Right lung (tissue), 5 donors: ENCODE results near the gene SRSF3. TPM values are rescaled to one million over a fixed set of nuclear protein-coding genes. Genes with fewer than 3 reads are reported as not detected.
"Not testable (repeated sequence)": the region's sequence is repeated elsewhere in the genome, so short reads cannot be mapped to it uniquely, and the experiment has no call there.

ENCODE experiments used
- DNase-seq, 2 donors: peaks; one replicate each; pipeline ENCODE4 v3.0.0-alpha.2; 2013
- polyA plus RNA-seq, 5 donors: library from polyadenylated mRNA; unstranded; fragments of 120-200 nt; gene quantifications; one replicate each; pipeline versions ENCODE4 v1.2.1 to v1.2.3, GENCODE V29; 2013; ENCODE audit warnings: inconsistent platforms in 1 of 5, low replicate concordance in 1 of 5; ENCODE audit not compliant: insufficient read length in 5 of 5, insufficient read depth in 1 of 5

Gene SRSF3
- polyA plus RNA-seq, 5 donors = 499 to 658 (median 579) TPM

DNA sequence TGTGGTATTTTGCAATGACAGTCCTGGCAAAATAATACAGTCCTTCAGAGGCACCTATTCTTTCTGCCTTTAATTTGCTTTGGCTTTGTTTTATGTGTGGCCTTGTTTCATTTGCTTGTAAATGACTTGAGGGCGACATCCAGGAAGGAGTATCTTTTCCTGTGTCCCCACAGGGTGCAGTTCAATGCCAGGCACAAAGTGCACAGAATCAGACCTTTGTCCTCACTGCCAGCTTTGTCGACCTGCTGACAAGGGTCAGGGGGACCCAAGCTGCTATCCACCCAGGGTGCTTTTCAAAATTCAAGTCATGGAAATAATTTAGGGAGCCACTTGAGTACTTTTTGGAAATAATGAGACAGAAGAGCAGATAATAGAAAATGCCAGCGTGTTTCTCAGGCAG, 47.4 kb downstream of the SRSF3 start:
- DNase-seq = no peak

DNA sequence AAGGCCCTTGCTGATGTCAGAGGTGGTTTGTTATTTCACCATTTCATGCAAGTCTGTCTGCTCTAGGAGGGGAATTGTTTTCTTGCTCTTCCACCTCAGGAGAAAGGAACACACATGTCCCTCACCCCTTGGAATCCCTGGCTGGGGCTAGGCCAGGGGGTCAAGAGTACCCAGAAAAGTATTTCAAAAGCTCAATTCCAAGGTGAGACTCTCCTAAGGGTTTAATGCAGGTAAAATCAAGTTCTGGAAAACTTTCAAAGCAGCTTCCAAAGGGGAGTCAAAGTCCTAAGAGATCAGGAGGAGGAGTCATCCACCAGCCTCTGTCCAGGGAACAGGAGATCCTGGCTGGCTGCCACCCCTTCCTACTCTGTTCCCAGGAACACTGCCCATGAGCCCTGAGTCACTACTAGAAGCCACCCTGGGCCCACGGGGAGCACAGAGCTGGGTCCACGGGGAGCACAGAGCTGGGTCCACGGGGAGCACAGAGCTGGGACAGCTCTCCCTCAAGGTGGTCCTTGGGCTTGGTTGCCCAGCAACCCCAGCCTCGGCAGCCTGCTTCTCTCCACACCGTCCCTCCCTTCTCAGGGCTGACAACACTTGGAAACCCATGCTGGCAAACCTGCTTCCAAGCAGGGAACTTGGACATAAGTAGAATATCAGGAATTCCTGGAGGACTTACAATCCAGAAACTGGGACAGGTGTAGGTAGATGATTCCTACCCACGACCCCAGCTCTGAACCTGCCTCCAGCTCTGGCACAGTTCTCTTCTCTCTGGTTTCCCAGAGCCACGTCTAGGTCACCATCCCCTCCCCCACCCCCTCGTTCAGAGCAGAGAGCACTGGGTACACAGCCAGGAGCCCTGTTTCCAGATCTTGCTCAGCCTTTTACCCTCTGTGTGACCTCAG, 49.0 kb downstream of the SRSF3 start:
- no peak for DNase-seq

DNA sequence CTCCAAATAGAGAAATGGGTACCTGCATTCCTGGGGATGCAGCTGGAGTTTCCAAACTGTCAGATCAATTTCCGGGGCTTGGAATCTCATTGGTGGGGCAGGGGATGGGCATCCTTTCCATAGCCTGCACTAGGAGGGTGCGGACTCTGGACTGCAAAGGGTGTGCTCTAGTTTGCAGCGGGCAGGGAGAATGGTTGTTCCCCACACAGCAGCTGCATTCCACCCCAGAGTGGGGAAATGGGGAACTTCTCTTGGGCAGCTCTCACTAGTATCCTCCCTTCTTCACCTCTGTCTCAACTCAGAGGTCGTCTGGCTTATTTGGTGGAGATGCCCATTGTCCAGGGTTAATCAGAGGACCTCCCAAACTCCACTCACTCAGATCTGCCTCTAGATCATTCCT, 49.8 kb downstream of the SRSF3 start:
- DNase-seq = no peak

DNA sequence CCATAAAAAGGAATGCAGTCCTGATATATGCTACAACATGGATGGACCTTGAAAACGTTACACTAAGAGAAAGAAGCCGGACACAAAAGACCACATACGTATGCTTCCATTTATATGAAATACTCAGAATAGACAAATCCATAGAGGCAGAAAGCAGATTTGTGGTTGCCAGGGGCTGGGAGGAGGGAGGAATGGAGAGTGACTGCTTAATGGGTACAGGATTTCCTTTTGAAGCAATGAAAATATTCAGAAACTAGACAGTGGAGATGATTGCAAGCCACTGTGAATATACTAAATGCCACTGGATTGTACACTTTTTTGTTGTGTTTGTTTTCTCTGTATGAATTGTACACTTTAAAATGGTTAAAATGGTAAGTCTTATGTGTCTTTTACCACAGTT, 54.9 kb downstream of the SRSF3 start:
- DNase-seq = no peak

DNA sequence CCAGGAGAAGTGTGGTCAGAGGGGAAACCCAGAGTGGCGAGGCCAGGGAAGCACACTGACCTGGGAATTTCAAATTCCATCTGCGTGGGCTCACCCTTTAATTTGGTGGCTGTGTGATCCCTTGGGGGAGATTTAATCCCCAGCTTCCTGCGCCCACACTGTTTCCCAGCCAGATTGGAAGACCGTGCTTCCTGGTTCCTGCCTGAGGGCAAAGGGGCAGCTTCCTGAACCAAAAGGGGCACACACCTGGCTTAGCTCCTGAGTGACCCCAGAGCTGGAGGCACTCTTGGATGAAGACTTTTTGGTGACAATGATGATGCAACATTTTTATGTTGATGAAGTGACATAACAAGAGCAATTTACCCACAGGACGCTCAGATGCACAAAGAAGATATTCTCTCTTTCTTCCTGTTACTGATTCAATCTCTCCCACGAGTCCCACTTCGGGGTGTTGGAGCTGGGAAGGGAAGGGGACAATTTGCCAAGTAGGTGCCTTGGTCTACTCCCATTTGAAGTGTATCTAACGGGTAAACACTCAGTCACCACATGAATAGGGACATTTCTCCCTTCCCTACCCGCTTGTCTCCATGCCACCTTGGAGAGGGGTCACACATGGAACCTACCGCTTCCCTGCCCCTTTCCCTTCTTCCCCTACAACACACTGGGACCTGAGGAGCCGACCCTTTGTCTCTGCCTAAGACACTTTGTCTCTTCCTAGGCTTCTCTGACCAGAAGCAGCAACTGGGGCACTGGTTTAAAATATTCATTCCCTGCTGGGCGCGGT, 55.7 kb downstream of the SRSF3 start:
- DNase-seq = no peak

DNA sequence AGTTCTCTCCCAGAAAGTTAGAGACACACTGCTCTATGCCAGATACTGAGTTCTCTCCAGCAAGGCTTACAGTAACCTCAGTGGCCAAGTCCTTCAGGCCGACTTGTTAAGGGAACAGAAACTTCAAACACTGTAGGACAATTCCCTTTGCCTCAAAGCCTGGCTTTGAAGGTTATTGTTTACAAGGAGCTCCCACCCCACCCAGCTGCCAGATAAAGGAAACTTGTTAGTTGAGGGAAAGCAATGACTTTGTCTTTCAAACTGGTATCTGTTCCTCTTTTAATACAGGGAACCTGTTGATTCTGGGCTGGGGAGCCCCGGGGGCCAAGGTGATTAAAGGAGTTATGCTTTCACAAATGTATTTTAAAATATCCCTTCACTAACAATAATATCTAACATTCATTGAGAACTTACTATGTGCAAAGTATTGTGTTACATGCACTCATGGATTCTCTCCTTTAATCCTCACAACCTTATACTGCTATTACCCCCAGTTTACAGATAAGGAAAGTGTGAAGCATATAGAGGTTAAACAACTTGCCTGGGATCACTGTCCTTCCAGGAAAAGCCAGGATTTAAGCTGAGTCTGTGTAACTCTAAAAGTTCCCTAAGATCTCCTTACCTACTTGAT, 56.8 kb downstream of the SRSF3 start:
- DNase-seq = no peak

DNA sequence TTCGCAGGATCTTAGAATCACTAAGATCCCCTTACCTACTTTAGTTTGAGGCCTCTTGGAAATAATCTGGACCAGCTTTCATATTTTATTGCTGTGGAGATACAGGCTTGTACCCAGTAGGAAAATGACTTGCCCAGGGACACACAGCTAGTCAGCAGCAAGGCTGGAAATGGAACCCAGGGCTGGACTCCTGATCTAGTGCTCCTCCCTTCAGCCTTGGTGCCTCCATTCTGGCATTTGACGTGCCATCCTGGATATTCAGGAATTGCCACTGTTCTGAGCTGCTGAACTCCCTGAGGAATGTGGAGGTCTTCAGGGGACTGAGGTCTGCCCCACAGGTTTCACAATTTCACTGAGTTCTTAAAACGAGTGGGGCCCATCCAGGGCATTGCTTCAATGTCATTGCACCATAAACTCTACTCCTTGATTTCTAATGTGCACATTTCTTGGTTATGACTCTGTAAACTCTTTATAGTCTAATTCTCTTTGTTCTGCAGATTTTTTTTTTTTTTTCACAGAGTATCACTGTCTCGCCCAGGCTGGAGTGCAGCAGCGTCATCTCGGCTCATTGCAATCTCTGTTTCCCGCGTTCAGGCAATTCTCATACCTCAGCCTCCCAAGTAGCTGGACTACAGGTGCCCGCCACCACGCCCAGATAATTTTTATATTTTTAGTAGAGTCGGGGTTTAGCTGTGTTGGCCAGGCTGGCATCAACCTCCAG, 57.7 kb downstream of the SRSF3 start:
- DNase-seq = no peak

DNA sequence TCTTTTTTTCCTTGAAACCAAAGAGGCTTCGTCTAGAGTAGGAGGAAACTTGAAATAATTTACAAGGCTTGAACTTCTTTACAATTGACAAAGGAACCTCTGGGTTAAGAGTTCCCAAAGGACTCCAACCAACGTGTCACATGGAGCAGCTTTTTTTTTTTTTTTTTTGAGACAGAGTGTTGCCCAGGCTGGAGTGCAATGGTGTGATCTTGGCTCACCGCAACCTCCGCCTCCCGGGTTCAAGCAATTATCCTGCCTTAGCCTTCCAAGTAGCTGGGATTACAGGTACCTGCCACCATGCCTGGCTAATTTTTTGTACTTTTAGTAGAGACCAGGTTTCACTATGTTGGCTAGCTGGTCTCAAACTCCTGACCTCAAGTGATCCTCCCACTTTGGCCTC, 60.3 kb downstream of the SRSF3 start:
- DNase-seq = not testable (repeated sequence)

Other genes starting within 250 kb of the SRSF3 start
- gene ETV7, start 206.7 kb upstream of the SRSF3 start, polyA plus RNA-seq = under 1 TPM in 3 of 5 donors, not detected in 2; 0.14 to 0.30 (median 0.14) TPM
- gene PXT1, start 151.5 kb upstream of the SRSF3 start, polyA plus RNA-seq = under 1 TPM in 1 of 5 donors, not detected in 4; 0.12 TPM
- 10 to 100 TPM; 42.5 to 57.1 (median 49.8) TPM for gene KCTD20, start 151.4 kb upstream of the SRSF3 start, polyA plus RNA-seq
- gene STK38, start 46.9 kb upstream of the SRSF3 start, polyA plus RNA-seq = 10 to 100 TPM; 35.1 to 45.0 (median 44.4) TPM
- 10 to 100 TPM in 1 of 5 donors, 1 to 10 TPM in 4; 3.6 to 15.9 (median 5.2) TPM for gene CDKN1A, start 84.4 kb downstream of the SRSF3 start, polyA plus RNA-seq
- gene RAB44, start 103.5 kb downstream of the SRSF3 start, polyA plus RNA-seq = under 1 TPM; 0.09 to 0.17 (median 0.12) TPM
- 1 to 10 TPM; 5.4 to 7.9 (median 6.8) TPM for gene CPNE5, start 245.1 kb downstream of the SRSF3 start, polyA plus RNA-seq